HepG2 (cell line): ENCODE data around the gene SLC35E4. TPM values are rescaled to one million over a fixed set of nuclear protein-coding genes. Genes with fewer than 3 reads are reported as not detected.

Source experiments
- BRCA1 ChIP-seq: sonication (generic); formaldehyde crosslinking; IDR thresholded peaks from 2 replicates; pipeline ENCODE4 v1.4.0; 2020; ENCODE audit warnings: missing genetic modification reagents
- ELF1 ChIP-seq: sonication (generic); formaldehyde crosslinking; IDR thresholded peaks from 2 replicates; pipeline ENCODE4 v1.4.0; 2020; ENCODE audit warnings: missing genetic modification reagents
- ETS1 ChIP-seq: sonication (generic); formaldehyde crosslinking; IDR thresholded peaks from 2 replicates; pipeline ENCODE4 v1.4.0; 2020; ENCODE audit warnings: missing genetic modification reagents
- GATAD1 ChIP-seq: IDR thresholded peaks from 2 replicates; pipeline ENCODE4 v1.6.1; 2016; ENCODE audit warnings: missing genetic modification reagents, missing compliant biosample characterization
- HMG20B ChIP-seq: conservative IDR thresholded peaks from 2 replicates; pipeline ENCODE4 v1.6.1; 2016; ENCODE audit warnings: missing genetic modification reagents, missing compliant biosample characterization
- HOXA3 ChIP-seq: sonication (generic); formaldehyde crosslinking; IDR thresholded peaks from 2 replicates; pipeline ENCODE4 v1.5.0; 2020; ENCODE audit warnings: missing genetic modification reagents
- U2AF2 ChIP-seq: fragments of 200-400 bp; formaldehyde crosslinking; IDR thresholded peaks from 2 replicates; pipeline ENCODE4 v1.6.1; 2017; ENCODE audit warnings: low read depth, mild to moderate bottlenecking, low read length
- ZBTB33 ChIP-seq: sonication (generic); formaldehyde crosslinking; IDR thresholded peaks from 2 replicates; pipeline ENCODE4 v1.4.0; 2020; ENCODE audit warnings: missing genetic modification reagents
- ZFP62 ChIP-seq: sonication (generic); formaldehyde crosslinking; IDR thresholded peaks from 2 replicates; pipeline ENCODE4 v1.4.0; 2020; ENCODE audit warnings: missing genetic modification reagents
- ZFY ChIP-seq: sonication (generic); formaldehyde crosslinking; IDR thresholded peaks from 2 replicates; pipeline ENCODE4 v1.4.0; 2020; ENCODE audit warnings: missing genetic modification reagents
- ZGPAT ChIP-seq: IDR thresholded peaks from 2 replicates; pipeline ENCODE4 v1.6.1; 2016; ENCODE audit warnings: mild to moderate bottlenecking
- ZNF12 ChIP-seq: sonication (generic); formaldehyde crosslinking; IDR thresholded peaks from 2 replicates; pipeline ENCODE4 v1.5.0; 2020; ENCODE audit warnings: missing genetic modification reagents
- ZNF143 ChIP-seq: sonication (generic); formaldehyde crosslinking; IDR thresholded peaks from 2 replicates; pipeline ENCODE4 v1.4.0; 2020; ENCODE audit warnings: missing genetic modification reagents
- ZNF256 ChIP-seq: sonication (generic); formaldehyde crosslinking; conservative IDR thresholded peaks from 2 replicates; pipeline ENCODE4 v1.4.0; 2020; ENCODE audit warnings: missing genetic modification reagents
- ZNF30 ChIP-seq: sonication (generic); formaldehyde crosslinking; IDR thresholded peaks from 2 replicates; pipeline ENCODE4 v1.5.0; 2020; ENCODE audit warnings: mild to moderate bottlenecking, missing genetic modification reagents
- ZNF350 ChIP-seq: sonication (generic); formaldehyde crosslinking; IDR thresholded peaks from 2 replicates; pipeline ENCODE4 v1.4.0; 2020; ENCODE audit warnings: mild to moderate bottlenecking, low read depth, missing genetic modification reagents, borderline replicate concordance
- ZNF546 ChIP-seq: sonication (generic); formaldehyde crosslinking; conservative IDR thresholded peaks from 2 replicates; pipeline ENCODE4 v1.8.1; 2023; ENCODE audit warnings: mild to moderate bottlenecking, missing genetic modification reagents
- ZNF574 ChIP-seq: sonication (generic); formaldehyde crosslinking; IDR thresholded peaks from 2 replicates; pipeline ENCODE4 v1.4.0; 2020; ENCODE audit warnings: missing genetic modification reagents
- ZNF691 ChIP-seq: sonication (generic); formaldehyde crosslinking; IDR thresholded peaks from 2 replicates; pipeline ENCODE4 v1.4.0; 2020; ENCODE audit warnings: missing genetic modification reagents, low read depth, mild to moderate bottlenecking, borderline replicate concordance
- polyA plus RNA-seq, 8 experiments: library from polyadenylated mRNA; depleted of rRNA in 3 of 8; stranded (reverse) in 7 of 8; unstranded in 1 of 8; fragments of >200 nt; fragmentation: Illumina TruSeq in 4 of 8; extraction: Trizol in 4 of 8; gene quantifications; 2 replicates each; pipeline versions ENCODE4 v1.2.1 to v1.2.3, GENCODE V29; 2011 to 2016; ENCODE audit warnings: low read depth in 4 of 8, missing spikeins in 1 of 8, mixed read lengths in 1 of 8; ENCODE audit not compliant: insufficient read depth in 1 of 8
- total RNA-seq, 5 experiments: library from RNA; depleted of rRNA; stranded (reverse); fragments of >200 nt; fragmentation: Illumina TruSeq; extraction: Trizol; gene quantifications; 2 replicates each; pipeline ENCODE4 v1.2.3, GENCODE V29; 2016; ENCODE audit warnings: low read depth in 1 of 5
- TF ChIP-seq, protein P1 (sequence below): IDR thresholded peaks from 2 replicates; pipeline ENCODE4 v1.6.1; 2016; ENCODE audit warnings: control low read depth

Gene SLC35E4
- total and polyA plus RNA-seq, 2 of the 13 experiments (the other 11 are each of a cell fraction or from before 2014, with no cell fraction given) = 0.07 to 0.15 TPM

- peak; percentile 69; the same call in 1 of the 2 replicates for TF ChIP-seq ZNF350 (CRISPR knock-in tag)
- TF ChIP-seq GATAD1 (CRISPR knock-in tag) = peak; percentile 93
- TF ChIP-seq ZNF256 (CRISPR knock-in tag) = no peak
- TF ChIP-seq ELF1 = peak; percentile 99
- TF ChIP-seq ZNF30 (CRISPR knock-in tag) = no peak
- TF ChIP-seq ZBTB33 = no peak
- no peak for TF ChIP-seq ZNF691 (CRISPR knock-in tag)
- TF ChIP-seq ZFY (CRISPR knock-in tag) = peak; percentile 84
- TF ChIP-seq HMG20B (CRISPR knock-in tag) = peak; percentile 8; the same call in 1 of the 2 replicates
- no peak for TF ChIP-seq ETS1 (CRISPR knock-in tag)
- TF ChIP-seq ZNF143 (CRISPR knock-in tag) = peak; percentile 99
- TF ChIP-seq ZNF574 (CRISPR knock-in tag) = peak; percentile 92
- TF ChIP-seq, protein P1, sequence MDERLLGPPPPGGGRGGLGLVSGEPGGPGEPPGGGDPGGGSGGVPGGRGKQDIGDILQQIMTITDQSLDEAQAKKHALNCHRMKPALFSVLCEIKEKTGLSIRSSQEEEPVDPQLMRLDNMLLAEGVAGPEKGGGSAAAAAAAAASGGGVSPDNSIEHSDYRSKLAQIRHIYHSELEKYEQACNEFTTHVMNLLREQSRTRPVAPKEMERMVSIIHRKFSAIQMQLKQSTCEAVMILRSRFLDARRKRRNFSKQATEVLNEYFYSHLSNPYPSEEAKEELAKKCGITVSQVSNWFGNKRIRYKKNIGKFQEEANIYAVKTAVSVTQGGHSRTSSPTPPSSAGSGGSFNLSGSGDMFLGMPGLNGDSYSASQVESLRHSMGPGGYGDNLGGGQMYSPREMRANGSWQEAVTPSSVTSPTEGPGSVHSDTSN (CRISPR knock-in tag) = 0 out of 2 replicates have a peak, but pooled peaks have one; percentile 15
- 0 out of 2 replicates have a peak, but pooled peaks have one; percentile 6 for TF ChIP-seq BRCA1 (CRISPR knock-in tag)
- TF ChIP-seq ZFP62 (CRISPR knock-in tag) = no peak
- TF ChIP-seq U2AF2 = 0 out of 2 replicates have a peak, but pooled peaks have one; percentile 50
- TF ChIP-seq HOXA3 (CRISPR knock-in tag) = peak; percentile 53; the same call in 1 of the 2 replicates
- TF ChIP-seq ZNF12 (CRISPR knock-in tag) = no peak
- TF ChIP-seq ZGPAT (CRISPR knock-in tag) = peak; percentile 66
- no peak for TF ChIP-seq ZNF546 (CRISPR knock-in tag)
Measured at GRCh38 chr22:30591588-30592359, 43.8 kb upstream of the SLC35E4 start, which contains the start of gene PES1 (continued).
